HUES6 (cell line): ENCODE data around the gene SET.

ENCODE experiments used
- H3K27ac ChIP-seq: 2 replicates; pipeline ENCODE4 v1.7.0; 2013; ENCODE audit warnings: low read depth, mild to moderate bottlenecking, low read length, inconsistent platforms
- H3K27me3 ChIP-seq: 2 replicates; pipeline ENCODE4 v1.6.1; 2013; ENCODE audit warnings: low read length; ENCODE audit not compliant: control insufficient read depth, insufficient read depth
- H3K36me3 ChIP-seq: 2 replicates; pipeline ENCODE4 v1.6.1; 2013; ENCODE audit warnings: low read length; ENCODE audit not compliant: control insufficient read depth, insufficient read depth
- H3K4me1 ChIP-seq: 2 replicates; pipeline ENCODE4 v1.6.1; 2013; ENCODE audit warnings: low read length; ENCODE audit not compliant: control insufficient read depth, insufficient read depth
- H3K4me3 ChIP-seq: 2 replicates; pipeline ENCODE4 v1.5.1; 2013; ENCODE audit warnings: low read depth, low read length
- H3K9ac ChIP-seq: one replicate; pipeline ENCODE4 v1.6.1; 2013; ENCODE audit warnings: mild to moderate bottlenecking, low read length
- H3K9me3 ChIP-seq: 2 replicates; pipeline ENCODE4 v1.6.1; 2013; ENCODE audit warnings: low read depth, low read length; ENCODE audit not compliant: control insufficient read depth, insufficient read depth

Gene SET

GRCh38 chr9:128714586-128715435 is 25.8 kb downstream of the SET start:
- H3K36me3 ChIP-seq, result peaks cover 48% of the 10 kb centered on the region
- H3K9me3 ChIP-seq, result no peaks in the 10 kb centered on the region
- H3K4me1 ChIP-seq, result no peaks in the 10 kb centered on the region
- H3K4me3 ChIP-seq, result no peak overlapping the region
- no peak overlapping the region for H3K27ac ChIP-seq
- H3K27me3 ChIP-seq, result no peaks in the 10 kb centered on the region
- H3K9ac ChIP-seq, result no peak overlapping the region

- H3K4me3 ChIP-seq, result no peak overlapping the region
- no peaks in the 10 kb centered on the region for H3K4me1 ChIP-seq
- H3K27ac ChIP-seq, result no peak overlapping the region
- H3K27me3 ChIP-seq, result no peaks in the 10 kb centered on the region
- H3K36me3 ChIP-seq, result peaks cover 54% of the 10 kb centered on the region
- no peaks in the 10 kb centered on the region for H3K9me3 ChIP-seq
- no peak overlapping the region for H3K9ac ChIP-seq
Observed at GRCh38 chr9:128715436-128715750, 26.4 kb downstream of the SET start.

DNA sequence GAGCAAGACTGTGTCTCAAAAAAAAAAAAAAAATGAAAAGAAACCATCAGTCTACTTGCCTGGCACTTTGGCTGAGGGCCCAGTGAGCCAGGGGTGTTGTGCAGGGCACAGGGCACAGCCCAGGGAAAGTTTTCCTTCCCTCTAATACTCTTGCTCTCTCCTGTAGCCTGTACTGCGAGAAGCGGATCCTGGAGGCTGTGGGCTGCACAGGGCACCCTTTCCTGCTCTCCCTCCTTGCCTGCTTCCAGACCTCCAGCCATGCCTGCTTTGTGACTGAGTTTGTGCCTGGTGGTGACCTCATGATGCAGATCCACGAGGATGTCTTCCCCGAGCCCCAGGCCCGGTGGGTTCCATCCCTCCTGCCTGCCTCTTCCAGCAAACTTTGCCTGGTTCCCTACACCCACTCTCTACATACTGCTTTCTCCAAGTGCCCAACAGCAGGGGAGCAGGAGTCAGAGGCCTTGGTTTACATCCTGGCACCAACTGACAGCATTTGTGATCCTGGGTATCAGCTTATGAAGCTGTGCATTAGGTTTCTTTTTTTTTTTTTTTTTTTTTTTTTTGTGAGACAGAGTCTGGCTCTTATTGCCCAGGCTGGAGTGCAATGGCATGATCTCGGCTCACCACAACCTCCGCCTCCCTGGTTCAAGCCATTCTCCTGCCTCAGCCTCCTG is 27.7 kb downstream of the SET start:
- Histone ChIP-seq H3K27ac (no peak overlapping the region), H3K9me3 (no peaks in the 10 kb centered on the region), H3K4me1 (no peaks in the 10 kb centered on the region), H3K36me3 (peaks cover 65% of the 10 kb centered on the region), H3K4me3 (no peak overlapping the region), H3K9ac (no peak overlapping the region), H3K27me3 (no peaks in the 10 kb centered on the region)

- H3K9me3 ChIP-seq, result no peaks in the 10 kb centered on the region
- no peak overlapping the region for H3K4me3 ChIP-seq
- H3K4me1 ChIP-seq, result 0 out of 2 replicates have a peak, but pooled peaks cover 5% of the 10 kb centered on the region
- no peak overlapping the region for H3K27ac ChIP-seq
- H3K9ac ChIP-seq, result no peak overlapping the region
- no peaks in the 10 kb centered on the region for H3K27me3 ChIP-seq
- peaks cover 62% of the 10 kb centered on the region for H3K36me3 ChIP-seq
Observed at GRCh38 chr9:128718047-128718446, 29.0 kb downstream of the SET start.

GRCh38 chr9:128718475-128718874 is 29.5 kb downstream of the SET start:
- Histone ChIP-seq H3K9ac (no peak overlapping the region), H3K27ac (no peak overlapping the region), H3K4me3 (no peak overlapping the region), H3K27me3 (no peaks in the 10 kb centered on the region), H3K4me1 (0 out of 2 replicates have a peak, but pooled peaks cover 5% of the 10 kb centered on the region), H3K9me3 (no peaks in the 10 kb centered on the region), H3K36me3 (peaks cover 58% of the 10 kb centered on the region)

DNA sequence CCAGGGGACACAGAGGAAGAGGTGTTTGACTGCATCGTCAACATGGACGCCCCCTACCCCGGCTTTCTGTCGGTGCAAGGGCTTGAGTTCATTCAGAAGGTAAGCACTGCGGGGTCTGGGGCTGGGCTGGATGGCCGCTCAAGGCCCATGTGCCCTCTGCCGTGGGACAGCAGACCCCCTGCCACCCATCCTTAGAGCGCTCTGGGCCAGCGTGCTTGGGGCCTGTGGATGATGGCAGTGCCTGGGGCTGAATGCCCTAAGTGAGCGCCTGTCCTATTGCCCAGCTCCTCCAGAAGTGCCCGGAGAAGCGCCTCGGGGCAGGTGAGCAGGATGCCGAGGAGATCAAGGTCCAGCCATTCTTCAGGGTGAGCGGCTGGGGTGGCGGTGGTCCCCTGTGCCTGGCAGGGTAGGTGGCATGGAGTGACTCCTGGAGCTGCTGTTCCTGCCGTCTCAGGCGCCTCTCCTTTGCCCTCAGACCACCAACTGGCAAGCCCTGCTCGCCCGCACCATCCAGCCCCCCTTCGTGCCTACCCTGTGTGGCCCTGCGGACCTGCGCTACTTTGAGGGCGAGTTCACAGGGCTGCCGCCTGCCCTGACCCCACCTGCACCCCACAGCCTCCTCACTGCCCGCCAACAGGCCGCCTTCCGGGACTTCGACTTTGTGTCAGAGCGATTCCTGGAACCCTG is 31.0 kb downstream of the SET start:
- Histone ChIP-seq H3K27ac (no peak overlapping the region), H3K9me3 (no peaks in the 10 kb centered on the region), H3K4me1 (0 out of 2 replicates have a peak, but pooled peaks cover 5% of the 10 kb centered on the region), H3K36me3 (peaks cover 42% of the 10 kb centered on the region), H3K9ac (no peak overlapping the region), H3K27me3 (no peaks in the 10 kb centered on the region), H3K4me3 (no peak overlapping the region)

DNA sequence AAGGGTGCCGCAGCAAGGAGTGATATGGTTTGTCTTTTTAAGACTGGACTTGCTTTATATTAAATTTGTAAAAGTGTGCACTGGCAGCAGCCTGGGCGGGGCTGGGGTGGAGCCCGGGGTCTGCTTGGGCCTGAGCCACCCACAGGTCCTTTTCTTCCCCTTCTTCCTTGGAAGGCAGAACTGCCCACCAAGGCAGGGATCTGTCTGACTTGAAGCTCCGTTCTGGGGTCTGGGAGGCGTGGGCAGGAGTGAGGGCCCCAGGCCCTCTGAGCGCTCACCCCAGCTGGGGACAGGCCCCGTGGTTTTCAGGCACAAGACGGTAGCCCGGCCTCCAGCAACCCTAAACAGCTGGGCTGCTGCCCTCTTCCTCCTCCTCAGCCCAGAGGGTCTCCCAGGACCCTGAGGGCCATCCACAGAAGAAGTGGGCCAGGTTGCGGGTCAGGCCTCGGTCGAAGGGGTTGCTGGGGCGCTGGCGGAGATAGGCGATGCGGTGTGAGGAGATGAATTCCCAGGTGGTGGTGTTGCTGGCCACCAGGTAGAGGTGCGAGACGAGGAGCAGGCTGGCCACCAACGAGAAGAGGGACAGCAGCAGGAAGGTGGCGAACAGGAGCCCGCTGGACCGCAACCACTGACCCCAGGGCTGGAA is 31.9 kb downstream of the SET start:
- Histone ChIP-seq H3K9ac (no peak overlapping the region), H3K9me3 (no peaks in the 10 kb centered on the region), H3K36me3 (peaks cover 38% of the 10 kb centered on the region), H3K27ac (no peak overlapping the region), H3K4me1 (0 out of 2 replicates have a peak, but pooled peaks cover 7% of the 10 kb centered on the region), H3K4me3 (no peak overlapping the region), H3K27me3 (no peaks in the 10 kb centered on the region)

- no peaks in the 10 kb centered on the region for H3K27me3 ChIP-seq
- H3K4me3 ChIP-seq, result no peak overlapping the region
- H3K4me1 ChIP-seq, result 0 out of 2 replicates have a peak, but pooled peaks cover 7% of the 10 kb centered on the region
- no peak overlapping the region for H3K9ac ChIP-seq
- H3K9me3 ChIP-seq, result no peaks in the 10 kb centered on the region
- H3K36me3 ChIP-seq, result peaks cover 37% of the 10 kb centered on the region
- no peak overlapping the region for H3K27ac ChIP-seq
Observed at GRCh38 chr9:128721487-128722010, 32.5 kb downstream of the SET start.

DNA sequence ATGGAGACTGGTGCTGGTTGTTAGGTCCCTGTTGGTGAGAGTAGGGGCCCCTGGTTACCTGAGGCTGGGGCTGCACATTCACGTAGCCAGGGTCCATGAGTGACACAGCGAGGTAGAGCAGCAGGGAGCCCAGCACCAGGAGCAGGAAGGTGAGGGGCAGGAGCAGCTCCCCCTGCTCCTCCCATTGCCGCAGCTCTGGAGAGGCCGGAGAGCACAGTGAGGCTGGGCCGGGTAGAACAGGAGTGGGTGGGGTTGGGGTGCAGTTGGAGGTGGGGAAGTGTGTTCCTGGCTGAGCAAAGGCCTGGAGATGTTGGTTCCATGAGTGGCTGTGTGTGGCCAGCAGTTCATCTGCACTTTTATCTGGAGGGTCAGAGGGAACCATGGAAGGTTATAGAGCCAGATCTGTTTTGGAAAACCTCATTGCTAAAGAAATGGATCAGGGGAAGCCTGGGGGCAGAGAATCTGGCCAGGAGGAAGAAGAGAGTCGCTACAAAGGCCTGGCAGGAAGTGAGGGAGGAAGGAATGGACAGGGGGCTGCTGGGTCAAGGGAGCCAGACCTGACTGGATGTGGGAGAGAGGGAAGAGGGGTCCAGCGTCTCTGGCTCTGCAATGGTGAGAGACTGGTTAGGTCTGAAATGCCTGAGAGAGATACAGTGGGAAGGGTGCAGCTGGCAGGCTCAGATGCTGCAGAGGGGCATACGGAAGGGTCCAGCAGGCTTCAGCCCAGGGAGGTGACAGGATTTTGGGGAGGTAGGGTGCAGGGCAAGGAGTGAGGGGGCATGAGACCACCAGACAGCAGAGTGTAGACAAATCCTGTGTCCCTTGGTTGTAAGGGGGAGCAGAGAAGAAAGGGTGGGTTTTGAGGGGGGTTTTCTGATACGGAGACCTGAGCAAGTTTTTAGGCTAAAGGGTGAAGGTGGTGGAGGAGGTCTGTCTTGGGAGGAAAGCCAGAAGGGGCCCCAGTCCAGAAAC is 33.6 kb downstream of the SET start:
- H3K9me3 ChIP-seq, result no peaks in the 10 kb centered on the region
- H3K36me3 ChIP-seq, result peaks cover 34% of the 10 kb centered on the region
- H3K27me3 ChIP-seq, result no peaks in the 10 kb centered on the region
- H3K9ac ChIP-seq, result peak overlapping the region; percentile 9
- H3K4me1 ChIP-seq, result 0 out of 2 replicates have a peak, but pooled peaks cover 7% of the 10 kb centered on the region
- peak overlapping the region; percentile 76 for H3K4me3 ChIP-seq
- no peak overlapping the region for H3K27ac ChIP-seq
